NCI-H1417 (cell line): ENCODE measurements around the gene FEZ2.
A peak's percentile ranks its signal among the peaks of the same experiment; 100 is the strongest.

Source experiments
- DNase-seq, 3 experiments: peaks; one replicate each; lab custom pipeline; 2025; lab: John Stamatoyannopoulos, UW

FEZ2 gene

GRCh38 chr2:36528766-36529392 lies 69.1 kb downstream of the FEZ2 start:
- no peak for DNase-seq

GRCh38 chr2:36528274-36528673 lies 69.7 kb downstream of the FEZ2 start:
- DNase-seq: no peak

- no peak for DNase-seq
These were observed 71.7 kb downstream of the FEZ2 start for GRCh38 chr2:36526226-36526625.

GRCh38 chr2:36525245-36525644 lies 72.7 kb downstream of the FEZ2 start:
- DNase-seq: no peak

GRCh38 chr2:36523153-36523552 lies 74.8 kb downstream of the FEZ2 start:
- no peak for DNase-seq

- no peak for DNase-seq
These were observed 77.5 kb downstream of the FEZ2 start for GRCh38 chr2:36520431-36520830.

- DNase-seq: no peak
These were observed 81.7 kb downstream of the FEZ2 start for GRCh38 chr2:36516136-36516870.

- DNase-seq: no peak
These were observed 82.4 kb downstream of the FEZ2 start for GRCh38 chr2:36515538-36515937.

- DNase-seq: no peak
These were observed 84.3 kb downstream of the FEZ2 start for GRCh38 chr2:36513661-36514060.

GRCh38 chr2:36512705-36513104 lies 85.3 kb downstream of the FEZ2 start:
- no peak for DNase-seq

- DNase-seq: peak in 2 of 3 experiments; percentile 42 to 51
These were observed 85.9 kb downstream of the FEZ2 start for GRCh38 chr2:36511858-36512603.

GRCh38 chr2:36509075-36509474 lies 88.9 kb downstream of the FEZ2 start:
- DNase-seq: no peak

- peak; percentile 29 to 75 (median 44) for DNase-seq
These were observed 90.6 kb downstream of the FEZ2 start for GRCh38 chr2:36507408-36507812.
